Epithelial cell of esophagus (primary cell): ENCODE measurements around the gene CIRBP.

Source experiments
- DNase-seq: peaks from one replicate; pipeline ENCODE4 v3.0.0; 2010; ENCODE audit warnings: low read depth
- H3K4me3 ChIP-seq: 2 replicates; pipeline ENCODE4 v1.5.1; 2011; ENCODE audit warnings: mild to moderate bottlenecking, low read length, control low read depth
- CTCF ChIP-seq: IDR thresholded peaks from 2 replicates; pipeline ENCODE4 v1.5.1; 2011; ENCODE audit warnings: low read depth, mild to moderate bottlenecking, low read length, control low read depth, inconsistent platforms; ENCODE audit not compliant: insufficient read depth; ENCODE audit errors: missing control alignments

Gene CIRBP

GRCh38 chr19:1247748-1248138 lies 21.4 kb upstream of the CIRBP start:
- no peak overlapping the region for H3K4me3 ChIP-seq
- TF ChIP-seq CTCF: no peak
- DNase-seq: no peak

- H3K4me3 ChIP-seq: peak within 1 kb of the TSS; percentile 65
- TF ChIP-seq CTCF: no peak
- DNase-seq: peak; percentile 88
Measured at GRCh38 chr19:1248139-1248785, 20.9 kb upstream of the CIRBP start, which contains the start of gene MIDN. Gene MIDN (plus strand): TSS chr19:1248583. CDS start chr19:1250297, 1,714 bp downstream.

- DNase-seq: peak; percentile 74
- TF ChIP-seq CTCF: peak; percentile 31
- H3K4me3 ChIP-seq: peak overlapping the region; percentile 65
Measured at GRCh38 chr19:1248786-1249297, 20.3 kb upstream of the CIRBP start.

GRCh38 chr19:1249298-1249989 lies 19.7 kb upstream of the CIRBP start:
- no peak for TF ChIP-seq CTCF
- DNase-seq: peak; percentile 96
- H3K4me3 ChIP-seq: peak overlapping the region; percentile 75

- no peak for DNase-seq
- TF ChIP-seq CTCF: no peak
- H3K4me3 ChIP-seq: peak overlapping the region; percentile 75
Measured at GRCh38 chr19:1249990-1250436, 19.1 kb upstream of the CIRBP start.

GRCh38 chr19:1250437-1251260 lies 18.5 kb upstream of the CIRBP start:
- no peak for DNase-seq

More at GRCh38 chr19:1250437-1251260, 18.5 kb upstream of the CIRBP start:
- no peak for TF ChIP-seq CTCF
- peak overlapping the region; percentile 75 for H3K4me3 ChIP-seq
